Measurements from ENCODE around the gene DIO3. TPM values are rescaled to one million over a fixed set of nuclear protein-coding genes. Genes with fewer than 3 reads are reported as not detected.
A peak's percentile ranks its signal among the peaks of the same experiment; 100 is the strongest.

Gene DIO3
- total RNA-seq, 1 experiment from 2014 or later, result 4.9 TPM

- peaks cover 16% of the 10 kb centered on the region for H3K79me2 ChIP-seq (ENCODE audit: low read length)
- H3K36me3 ChIP-seq (ENCODE audit: low read depth, low read length), result no peaks in the 10 kb centered on the region
- no TSS peak for BruUV-seq (replicated peaks)
- peak overlapping the region; percentile 47 for H3K9ac ChIP-seq (ENCODE audit: low read length)
- H3K4me3 ChIP-seq (ENCODE audit: low read length), result peak overlapping the region; percentile 84
- H3K4me2 ChIP-seq (ENCODE audit: low read length), result peak overlapping the region; percentile 93
- TF ChIP-seq EZH2phosphoT487 (IDR thresholded peaks at IDR 0.05; ENCODE audit: borderline replicate concordance, low read length) (no peak), CTCF (conservative IDR thresholded peaks at IDR 0.05; ENCODE audit: low read depth, low read length) (0 out of 2 replicates have a peak, but pooled peaks have one; percentile 15)
- POLR2A ChIA-PET (ENCODE audit: unreplicated experiment), result no interaction called here
- peak; percentile 66 for DNase-seq
- H3K9me2 ChIP-seq (replicated peaks; ENCODE audit: low read length), result no peaks in the 10 kb centered on the region
- no peaks in the 10 kb centered on the region for H3K4me1 ChIP-seq (ENCODE audit: insufficient read depth, low read length)
- CTCF ChIA-PET, result interaction anchor here (0.6 kb wide), 1 partner anchor 79 kb away, joined by 3 read pairs; no protein-coding TSS in a partner anchor
- peak; percentile 62 for ATAC-seq
- intact Hi-C loops (cut with micrococcal nuclease), result no loop called here
- H3F3A ChIP-seq (ENCODE audit: low read length, unreplicated experiment), result no peaks in the 10 kb centered on the region
- no peak overlapping the region for H3K27ac ChIP-seq (ENCODE audit: low read length)
- H4K20me1 ChIP-seq (ENCODE audit: low read length), result no peaks in the 10 kb centered on the region
- H3K27me3 ChIP-seq (ENCODE audit: low read length), result peaks cover 32% of the 10 kb centered on the region
- H2AFZ ChIP-seq (ENCODE audit: low read length), result peak overlapping the region; percentile 77
- H3K9me3 ChIP-seq (ENCODE audit: low read length), result no peaks in the 10 kb centered on the region
Observed at GRCh38 chr14:101559624-101560533, 1.4 kb upstream of the DIO3 start.

- Histone ChIP-seq H3K4me3 (ENCODE audit: low read length) (no peak overlapping the region; the same call in 1 of the 2 replicates), H3K4me1 (ENCODE audit: insufficient read depth, low read length) (no peaks in the 10 kb centered on the region), H3K27me3 (ENCODE audit: low read length) (peaks cover 40% of the 10 kb centered on the region), H3K27ac (ENCODE audit: low read length) (no peak overlapping the region), H2AFZ (ENCODE audit: low read length) (no peak overlapping the region), H3K9ac (ENCODE audit: low read length) (no peak overlapping the region), H3K79me2 (ENCODE audit: low read length) (peaks cover 16% of the 10 kb centered on the region), H3F3A (ENCODE audit: low read length, unreplicated experiment) (no peaks in the 10 kb centered on the region), H3K4me2 (ENCODE audit: low read length) (no peak overlapping the region), H3K36me3 (ENCODE audit: low read depth, low read length) (no peaks in the 10 kb centered on the region), H4K20me1 (ENCODE audit: low read length) (no peaks in the 10 kb centered on the region), H3K9me3 (ENCODE audit: low read length) (no peaks in the 10 kb centered on the region), H3K9me2 (replicated peaks; ENCODE audit: low read length) (no peaks in the 10 kb centered on the region)
- ChIA-PET POLR2A (ENCODE audit: unreplicated experiment) (interaction anchor here (0.7 kb wide), 1 partner anchor 431 kb away, joined by 5 read pairs; no protein-coding TSS in a partner anchor), CTCF (no interaction called here)
- TF ChIP-seq EZH2phosphoT487 (IDR thresholded peaks at IDR 0.05; ENCODE audit: borderline replicate concordance, low read length) (no peak), EZH2 (IDR thresholded peaks at IDR 0.05; ENCODE audit: low read length, unreplicated experiment) (no peak)
- intact Hi-C loops (cut with micrococcal nuclease), result no loop called here
- ATAC-seq (peak; percentile 16), DNase-seq (no peak)
- BruUV-seq (replicated peaks), result no TSS peak
Observed at GRCh38 chr14:101560534-101561113, 671 bp upstream of the DIO3 start.

- Histone ChIP-seq H3K4me2 (ENCODE audit: low read length) (no peak overlapping the region), H3K9me3 (ENCODE audit: low read length) (no peaks in the 10 kb centered on the region), H3F3A (ENCODE audit: low read length, unreplicated experiment) (no peaks in the 10 kb centered on the region), H3K4me3 (ENCODE audit: low read length) (no peak overlapping the region), H3K79me2 (ENCODE audit: low read length) (peaks cover 16% of the 10 kb centered on the region), H3K9me2 (replicated peaks; ENCODE audit: low read length) (no peaks in the 10 kb centered on the region), H3K36me3 (ENCODE audit: low read depth, low read length) (no peaks in the 10 kb centered on the region), H3K9ac (ENCODE audit: low read length) (no peak overlapping the region), H4K20me1 (ENCODE audit: low read length) (no peaks in the 10 kb centered on the region), H3K27me3 (ENCODE audit: low read length) (peaks cover 46% of the 10 kb centered on the region), H2AFZ (ENCODE audit: low read length) (no peak overlapping the region), H3K27ac (ENCODE audit: low read length) (no peak overlapping the region), H3K4me1 (ENCODE audit: insufficient read depth, low read length) (no peaks in the 10 kb centered on the region)
- ATAC-seq (no peak), DNase-seq (no peak)
- BruUV-seq (replicated peaks), result no TSS peak
- no peak for TF ChIP-seq CTCF (conservative IDR thresholded peaks at IDR 0.05; ENCODE audit: low read depth, low read length)
- no peak for TF ChIP-seq EZH2phosphoT487 (IDR thresholded peaks at IDR 0.05; ENCODE audit: borderline replicate concordance, low read length)
- no peak for TF ChIP-seq EZH2 (IDR thresholded peaks at IDR 0.05; ENCODE audit: low read length, unreplicated experiment)
- ChIA-PET POLR2A (ENCODE audit: unreplicated experiment) (no interaction called here), CTCF (interaction anchor here (0.6 kb wide), 1 partner anchor 72 kb away, joined by 3 read pairs; no protein-coding TSS in a partner anchor)
- intact Hi-C loops (cut with micrococcal nuclease), result no loop called here
Observed at GRCh38 chr14:101561897-101562490, 699 bp downstream of the DIO3 start.
